ENCODE data around the gene SRL.

The SRL gene

GRCh38 chr16:4241928-4242283, at the start of gene SRL:
TSS of gene SRL (minus strand) at chr16:4242080. CDS start at chr16:4242067, 13 bp downstream.
- peak; percentile 79 for DNase-seq

- DNase-seq: no peak
Observed at GRCh38 chr16:4290236-4290830, 48.5 kb upstream of the SRL start.

- no peak for DNase-seq
Observed at GRCh38 chr16:4288148-4288921, 46.5 kb upstream of the SRL start.

GRCh38 chr16:4285167-4285566, 43.3 kb upstream of the SRL start:
- DNase-seq: no peak

- DNase-seq: no peak
Observed at GRCh38 chr16:4283939-4284338, 42.1 kb upstream of the SRL start.

GRCh38 chr16:4283441-4283840, 41.6 kb upstream of the SRL start:
- DNase-seq: no peak

- no peak for DNase-seq
Observed at GRCh38 chr16:4280625-4281024, 38.7 kb upstream of the SRL start.

GRCh38 chr16:4277987-4278513, 36.2 kb upstream of the SRL start:
- DNase-seq: no peak

GRCh38 chr16:4275861-4276260, 34.0 kb upstream of the SRL start:
- no peak for DNase-seq

- no peak for DNase-seq
Observed at GRCh38 chr16:4273858-4274311, 32.0 kb upstream of the SRL start.

GRCh38 chr16:4272114-4272956, 30.5 kb upstream of the SRL start:
- DNase-seq: no peak

GRCh38 chr16:4271176-4272113, 29.6 kb upstream of the SRL start:
- DNase-seq: peak; percentile 79

GRCh38 chr16:4270595-4270994, 28.7 kb upstream of the SRL start:
- DNase-seq: no peak

GRCh38 chr16:4270091-4270490, 28.2 kb upstream of the SRL start:
- DNase-seq: no peak

- peak; percentile 16 for DNase-seq
Observed at GRCh38 chr16:4266372-4266771, 24.5 kb upstream of the SRL start.

- DNase-seq: no peak
Observed at GRCh38 chr16:4265676-4266075, 23.8 kb upstream of the SRL start.

GRCh38 chr16:4264546-4264945, 22.7 kb upstream of the SRL start:
- no peak for DNase-seq

- DNase-seq: no peak
Observed at GRCh38 chr16:4263504-4264436, 21.9 kb upstream of the SRL start.

GRCh38 chr16:4262303-4262835, 20.5 kb upstream of the SRL start:
- no peak for DNase-seq

- DNase-seq: peak; percentile 17
Observed at GRCh38 chr16:4261557-4262172, 19.8 kb upstream of the SRL start.
